Glutamatergic neuron (in vitro differentiated cells): ENCODE results near the gene ZKSCAN3. TPM values are rescaled to one million over a fixed set of nuclear protein-coding genes. Genes with fewer than 3 reads are reported as not detected.
A peak's percentile ranks its signal among the peaks of the same experiment; 100 is the strongest.

Source experiments
- DNase-seq: peaks from one replicate; pipeline ENCODE4 v3.0.0; 2022
- H3K27ac Mint-ChIP-seq: one replicate; pipeline ENCODE4 v1.8.0; 2020; ENCODE audit warnings: mild to moderate bottlenecking, mixed read lengths, inconsistent platforms; ENCODE audit not compliant: unreplicated experiment
- H3K27me3 Mint-ChIP-seq: one replicate; pipeline ENCODE4 v1.8.0; 2020; ENCODE audit warnings: mild to moderate bottlenecking, moderate library complexity, mixed read lengths, inconsistent platforms; ENCODE audit not compliant: unreplicated experiment
- H3K36me3 Mint-ChIP-seq: one replicate; pipeline ENCODE4 v1.8.0; 2020; ENCODE audit warnings: mild to moderate bottlenecking, mixed read lengths, inconsistent platforms; ENCODE audit not compliant: unreplicated experiment
- H3K4me1 Mint-ChIP-seq: one replicate; pipeline ENCODE4 v1.8.0; 2020; ENCODE audit warnings: mild to moderate bottlenecking, low read depth, mixed read lengths, inconsistent platforms; ENCODE audit not compliant: unreplicated experiment
- H3K4me3 Mint-ChIP-seq: one replicate; pipeline ENCODE4 v1.8.0; 2020; ENCODE audit warnings: mild to moderate bottlenecking, mixed read lengths, inconsistent platforms; ENCODE audit not compliant: unreplicated experiment
- H3K9me3 Mint-ChIP-seq: one replicate; pipeline ENCODE4 v1.8.0; 2020; ENCODE audit warnings: mild to moderate bottlenecking, moderate library complexity, mixed read lengths, inconsistent platforms; ENCODE audit not compliant: unreplicated experiment
- total RNA-seq: library from RNA; stranded (reverse); fragmentation: NEBNext Ultra II Directional; extraction: Animal tissue kit (Norgen Biotek cat#: 25700); gene quantifications from one replicate; pipeline ENCODE4 v1.2.1, GENCODE V29; 2021; ENCODE audit not compliant: unreplicated experiment
- TF ChIP-seq, protein P1 (sequence below): fragments of 200-600 bp; sonication (generic); IDR thresholded peaks from one replicate; pipeline ENCODE4 v1.5.0; 2021; ENCODE audit not compliant: partially characterized antibody, unreplicated experiment

ZKSCAN3 gene
- total RNA-seq, 1 donor from 2014 or later = 16.0 TPM

DNA sequence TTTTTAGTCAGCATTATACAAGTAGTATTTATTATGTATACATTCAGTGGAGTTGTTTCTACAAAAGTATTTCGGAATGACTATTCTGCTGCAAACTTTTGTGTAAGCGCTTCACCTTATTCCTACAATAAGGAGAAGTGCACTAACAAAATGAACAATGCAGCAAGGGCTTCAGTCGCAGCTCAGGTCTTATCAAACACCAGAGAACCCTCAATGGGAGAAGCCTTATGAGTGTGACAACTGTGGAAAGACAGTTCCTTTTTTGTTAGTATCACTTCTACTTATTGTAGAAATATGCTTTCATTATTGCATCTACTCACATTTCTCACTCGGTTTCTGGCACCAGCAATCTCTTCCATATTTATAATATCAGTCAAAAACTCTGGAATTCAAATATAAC, 18.8 kb downstream of the ZKSCAN3 start:
- H3K27me3 Mint-ChIP-seq = peaks cover 3% of the 10 kb centered on the region
- no peak overlapping the region for H3K4me3 Mint-ChIP-seq
- TF ChIP-seq, protein P1, sequence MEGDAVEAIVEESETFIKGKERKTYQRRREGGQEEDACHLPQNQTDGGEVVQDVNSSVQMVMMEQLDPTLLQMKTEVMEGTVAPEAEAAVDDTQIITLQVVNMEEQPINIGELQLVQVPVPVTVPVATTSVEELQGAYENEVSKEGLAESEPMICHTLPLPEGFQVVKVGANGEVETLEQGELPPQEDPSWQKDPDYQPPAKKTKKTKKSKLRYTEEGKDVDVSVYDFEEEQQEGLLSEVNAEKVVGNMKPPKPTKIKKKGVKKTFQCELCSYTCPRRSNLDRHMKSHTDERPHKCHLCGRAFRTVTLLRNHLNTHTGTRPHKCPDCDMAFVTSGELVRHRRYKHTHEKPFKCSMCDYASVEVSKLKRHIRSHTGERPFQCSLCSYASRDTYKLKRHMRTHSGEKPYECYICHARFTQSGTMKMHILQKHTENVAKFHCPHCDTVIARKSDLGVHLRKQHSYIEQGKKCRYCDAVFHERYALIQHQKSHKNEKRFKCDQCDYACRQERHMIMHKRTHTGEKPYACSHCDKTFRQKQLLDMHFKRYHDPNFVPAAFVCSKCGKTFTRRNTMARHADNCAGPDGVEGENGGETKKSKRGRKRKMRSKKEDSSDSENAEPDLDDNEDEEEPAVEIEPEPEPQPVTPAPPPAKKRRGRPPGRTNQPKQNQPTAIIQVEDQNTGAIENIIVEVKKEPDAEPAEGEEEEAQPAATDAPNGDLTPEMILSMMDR = no peak
- H3K4me1 Mint-ChIP-seq = no peaks in the 10 kb centered on the region
- H3K9me3 Mint-ChIP-seq = no peaks in the 10 kb centered on the region
- peaks cover 8% of the 10 kb centered on the region for H3K36me3 Mint-ChIP-seq
- no peak overlapping the region for H3K27ac Mint-ChIP-seq
- DNase-seq = no peak

DNA sequence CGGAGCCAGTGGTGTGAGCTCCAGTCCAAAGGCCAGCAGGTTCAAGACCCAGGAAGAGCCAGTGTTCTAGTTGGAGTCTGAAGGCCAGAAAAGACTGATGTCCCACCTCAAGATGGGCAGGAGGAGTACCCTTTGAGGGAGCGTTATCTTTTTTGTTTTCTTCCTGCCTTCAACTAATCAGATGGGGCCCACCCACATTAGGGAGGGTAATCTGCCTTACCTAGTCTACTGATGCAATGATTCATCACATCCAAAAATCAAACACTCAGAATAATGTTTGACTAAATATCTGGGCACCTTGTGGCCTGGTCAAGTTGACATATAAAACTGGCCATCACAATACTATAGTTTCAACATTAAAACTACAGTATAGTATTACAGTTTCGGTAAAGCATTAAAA, 19.7 kb downstream of the ZKSCAN3 start:
- H3K27me3 Mint-ChIP-seq = peaks cover 3% of the 10 kb centered on the region
- H3K4me3 Mint-ChIP-seq = no peak overlapping the region
- H3K9me3 Mint-ChIP-seq = no peaks in the 10 kb centered on the region
- TF ChIP-seq, protein P1 = no peak
- peaks cover 8% of the 10 kb centered on the region for H3K36me3 Mint-ChIP-seq
- H3K4me1 Mint-ChIP-seq = no peaks in the 10 kb centered on the region
- no peak overlapping the region for H3K27ac Mint-ChIP-seq
- no peak for DNase-seq

DNA sequence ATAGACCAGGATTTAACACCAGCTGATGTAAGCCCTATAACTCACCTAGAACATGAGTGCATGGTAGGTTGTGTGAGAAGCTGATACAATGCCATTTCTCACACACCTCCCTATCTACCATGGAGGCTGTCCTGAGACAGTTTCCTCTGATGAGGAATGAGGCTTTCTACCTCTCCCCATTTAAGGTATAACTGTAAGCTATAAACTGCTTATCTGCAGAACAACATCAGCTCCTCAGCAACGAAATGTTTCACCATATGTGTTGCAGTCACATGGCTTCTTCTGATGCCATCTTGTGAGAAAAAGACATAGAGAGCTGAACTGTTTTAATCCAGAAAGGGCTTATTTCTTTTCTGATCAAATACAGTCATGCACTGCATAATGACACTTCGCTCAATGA, 20.7 kb downstream of the ZKSCAN3 start:
- Mint-ChIP-seq H3K27me3 (no peaks in the 10 kb centered on the region), H3K4me1 (no peaks in the 10 kb centered on the region), H3K27ac (peak overlapping the region; percentile 40), H3K4me3 (no peak overlapping the region), H3K9me3 (no peaks in the 10 kb centered on the region), H3K36me3 (peaks cover 2% of the 10 kb centered on the region)
- TF ChIP-seq, protein P1 = no peak
- no peak for DNase-seq

DNA sequence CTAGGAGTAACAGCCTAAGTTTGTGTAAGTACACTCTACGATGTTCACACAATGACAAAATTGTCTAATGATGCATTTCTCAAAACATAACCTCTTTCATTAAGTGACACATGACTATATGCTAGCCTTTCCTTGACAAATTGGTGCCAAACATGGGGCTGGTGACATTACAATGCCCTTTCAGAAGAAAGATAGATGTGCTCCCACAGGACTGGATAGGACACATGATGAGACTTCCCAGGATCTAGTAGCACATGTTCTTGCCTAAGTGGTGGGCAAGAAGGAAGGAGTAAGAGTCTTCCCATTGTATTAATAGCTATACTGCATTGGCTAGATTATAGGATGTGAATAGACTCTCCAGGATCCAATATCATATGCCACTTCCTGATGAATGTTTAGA, 21.5 kb downstream of the ZKSCAN3 start:
- Mint-ChIP-seq H3K9me3 (no peaks in the 10 kb centered on the region), H3K36me3 (no peaks in the 10 kb centered on the region), H3K27me3 (no peaks in the 10 kb centered on the region), H3K4me3 (no peak overlapping the region), H3K4me1 (no peaks in the 10 kb centered on the region), H3K27ac (no peak overlapping the region)
- TF ChIP-seq, protein P1 = no peak
- DNase-seq = no peak

DNA sequence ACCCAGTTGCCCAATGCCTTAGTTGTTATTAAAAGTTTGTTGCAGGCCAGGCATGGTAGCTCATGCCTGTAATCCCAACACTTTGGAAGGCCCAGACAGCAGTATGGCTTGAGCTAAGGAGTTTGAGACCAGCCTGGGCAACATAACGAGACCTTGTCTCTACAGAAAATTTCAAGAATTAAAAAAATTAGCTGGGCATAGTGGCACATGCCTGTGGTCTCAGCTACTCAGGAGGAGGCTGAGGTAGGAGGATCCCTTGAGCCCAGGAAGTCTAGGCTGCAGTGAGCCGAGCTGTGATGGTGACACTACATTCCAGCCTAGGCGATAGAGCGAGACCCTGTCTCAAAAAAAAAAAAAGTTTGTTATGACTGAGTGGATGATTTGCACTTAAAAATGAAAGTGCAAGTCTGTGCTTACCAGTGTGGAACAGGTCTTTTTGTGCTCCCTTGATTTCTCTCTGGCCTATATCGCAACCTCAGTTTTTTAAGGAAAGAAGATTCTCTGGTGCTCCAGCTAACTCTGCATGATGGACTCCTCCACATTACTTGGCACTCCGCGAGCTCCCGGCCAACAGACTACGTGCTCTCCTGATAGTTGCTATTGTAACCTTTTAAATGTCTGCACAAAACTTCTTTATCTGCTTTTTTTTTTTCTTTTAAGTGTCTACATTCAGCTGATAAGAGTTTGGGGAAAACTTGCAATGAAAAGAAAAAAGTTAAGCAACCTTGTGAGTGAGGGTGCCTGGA, 22.1 kb downstream of the ZKSCAN3 start:
- Mint-ChIP-seq H3K27ac (no peak overlapping the region), H3K9me3 (no peaks in the 10 kb centered on the region), H3K4me1 (no peaks in the 10 kb centered on the region), H3K27me3 (no peaks in the 10 kb centered on the region), H3K4me3 (no peak overlapping the region), H3K36me3 (no peaks in the 10 kb centered on the region)
- no peak for DNase-seq
- TF ChIP-seq, protein P1 = no peak
